T-helper 2 cell treated with Interferon-gamma antibody and Interleukin-4, amounts not matched to agents 100 ng/mL and 5 ng/mL, for 36 hours (primary cell): Measurements from ENCODE around the gene THAP8. TPM values are rescaled to one million over a fixed set of nuclear protein-coding genes. Genes with fewer than 3 reads are reported as not detected.
"Not testable (repeated sequence)": the region's sequence is repeated elsewhere in the genome, so short reads cannot be mapped to it uniquely, and the experiment has no call there.

Experiments used
- intact Hi-C: fragments of 100-400 bp; cut with micrococcal nuclease; formaldehyde crosslinking; loops from one replicate; pipeline ENCODE4 v1.15.1; 2023
- total RNA-seq: library from RNA; stranded (reverse); gene quantifications from 2 replicates; pipeline ENCODE4 v1.2.3, GENCODE V29; 2022

Gene THAP8
- total RNA-seq, 1 donor from 2014 or later = 4.4 TPM

DNA sequence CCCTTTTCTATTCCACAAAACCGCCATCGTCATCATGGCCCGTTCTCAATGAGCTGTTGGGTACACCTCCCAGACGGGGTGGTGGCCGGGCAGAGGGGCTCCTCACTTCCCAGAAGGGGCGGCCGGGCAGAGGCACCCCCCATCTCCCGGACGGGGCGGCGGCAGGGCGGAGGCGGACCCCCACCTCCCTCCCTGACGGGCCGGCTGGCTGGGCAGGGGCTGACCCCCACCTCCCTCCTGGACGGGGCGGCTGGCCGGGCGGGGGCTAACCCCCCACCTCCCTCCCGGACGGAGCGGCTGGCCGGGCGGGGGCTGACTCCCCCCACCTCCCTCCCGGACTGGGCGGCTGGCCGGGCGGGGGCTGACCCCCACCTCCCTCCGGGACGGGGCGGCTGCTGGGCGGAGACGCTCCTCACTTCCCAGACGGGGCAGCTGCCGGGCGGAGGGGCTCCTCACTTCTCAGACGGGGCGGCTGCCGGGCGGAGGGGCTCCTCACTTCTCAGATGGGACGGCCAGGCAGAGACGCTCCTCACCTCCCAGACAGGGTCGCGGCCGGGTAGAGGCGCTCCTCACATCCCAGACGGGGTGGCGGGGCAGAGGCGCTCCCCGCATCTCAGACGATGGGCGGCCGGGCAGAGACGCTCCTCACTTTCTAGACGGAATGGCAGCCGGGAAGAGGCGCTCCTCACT, 14.9 kb upstream of the THAP8 start:
- intact Hi-C loops = not testable (repeated sequence)

GRCh38 chr19:36067681-36068080, 13.6 kb upstream of the THAP8 start:
- intact Hi-C loops = no loop called here

DNA sequence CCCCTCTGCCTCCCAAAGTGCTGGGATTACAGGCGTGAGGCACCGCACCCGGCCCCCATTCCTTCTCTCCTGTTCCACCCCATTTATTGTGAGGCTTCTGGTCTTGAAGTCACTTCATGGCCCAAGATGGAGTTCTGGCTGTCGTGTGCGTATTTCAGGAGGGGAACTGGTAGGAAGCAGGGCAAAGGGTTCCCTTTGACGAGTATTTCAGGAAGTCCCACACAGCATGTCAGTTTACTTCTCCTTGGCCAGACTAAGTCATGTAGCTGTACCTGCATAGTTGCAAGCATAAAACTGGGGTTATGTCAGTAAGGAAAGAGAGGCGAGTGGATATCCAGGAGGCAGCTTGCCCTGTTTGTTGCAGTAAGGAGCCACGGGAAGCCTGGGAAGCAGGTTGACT, 10.7 kb upstream of the THAP8 start:
- intact Hi-C loops = no loop called here

- intact Hi-C loops = no loop called here
Measured at GRCh38 chr19:36061367-36061766, 7.3 kb upstream of the THAP8 start.

DNA sequence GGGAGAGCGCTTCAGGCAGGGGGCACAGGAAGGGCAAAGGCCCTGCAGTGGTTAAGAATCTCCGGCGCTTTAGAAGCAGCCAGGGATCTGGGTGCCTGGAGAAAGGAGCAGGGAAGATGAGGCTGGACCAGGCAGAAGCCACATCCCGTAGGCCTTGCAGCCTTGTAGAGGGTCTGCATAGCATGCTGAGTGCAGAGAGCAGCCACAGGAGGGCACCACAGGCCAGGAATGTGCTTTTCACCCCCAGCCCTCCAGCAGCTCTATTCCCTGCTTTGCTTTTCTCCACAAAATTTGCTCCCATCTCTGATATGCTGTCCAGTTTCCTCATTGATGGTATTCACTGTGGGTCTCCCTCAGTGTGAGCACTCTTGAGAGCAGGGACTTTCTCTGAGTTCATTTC, 6.3 kb upstream of the THAP8 start:
- intact Hi-C loops = no loop called here

DNA sequence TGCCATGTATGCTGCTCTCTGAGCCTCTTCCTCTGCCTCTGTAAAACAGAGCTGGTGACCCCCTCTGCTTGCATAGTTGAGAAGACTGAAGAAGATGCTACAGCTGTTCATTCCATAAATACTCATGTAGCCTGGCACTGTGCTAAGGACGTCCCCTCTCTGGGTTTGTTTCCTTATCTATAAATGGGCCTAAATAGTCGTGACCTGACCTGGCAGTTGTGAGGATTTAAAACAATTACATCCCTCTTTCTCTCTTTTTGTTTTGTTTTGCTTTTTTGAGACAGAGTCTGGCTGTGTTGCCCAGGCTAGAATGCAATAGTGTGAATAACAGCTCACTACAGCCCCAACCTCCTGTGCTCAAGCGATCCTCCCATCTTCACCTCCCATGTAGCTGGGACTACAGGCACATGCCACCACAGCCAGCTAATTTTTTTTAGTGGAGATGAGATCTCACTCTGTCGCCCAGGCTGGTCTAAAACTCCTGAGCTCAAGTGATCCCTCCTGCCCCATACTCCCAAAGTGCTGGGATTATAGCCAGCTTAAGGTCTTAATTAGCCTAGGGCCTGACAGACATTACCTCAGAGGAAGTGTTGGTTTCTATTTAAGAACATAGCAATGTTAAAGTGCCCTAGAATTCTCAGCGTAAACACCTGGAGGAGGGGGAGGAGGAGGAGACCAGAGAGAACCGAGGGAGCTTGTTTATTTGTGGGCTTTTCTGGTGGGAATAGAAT, 5.3 kb upstream of the THAP8 start:
- intact Hi-C loops = loop anchor here (10.0 kb wide), 1 partner anchor 415 kb away; the partner anchor contains the start of genes COX6B1 and ETV2

- intact Hi-C loops = loop anchor here (10.0 kb wide), 1 partner anchor 414 kb away; the partner anchor contains the start of genes COX6B1 and ETV2
Measured at GRCh38 chr19:36058481-36059179, 4.5 kb upstream of the THAP8 start.

DNA sequence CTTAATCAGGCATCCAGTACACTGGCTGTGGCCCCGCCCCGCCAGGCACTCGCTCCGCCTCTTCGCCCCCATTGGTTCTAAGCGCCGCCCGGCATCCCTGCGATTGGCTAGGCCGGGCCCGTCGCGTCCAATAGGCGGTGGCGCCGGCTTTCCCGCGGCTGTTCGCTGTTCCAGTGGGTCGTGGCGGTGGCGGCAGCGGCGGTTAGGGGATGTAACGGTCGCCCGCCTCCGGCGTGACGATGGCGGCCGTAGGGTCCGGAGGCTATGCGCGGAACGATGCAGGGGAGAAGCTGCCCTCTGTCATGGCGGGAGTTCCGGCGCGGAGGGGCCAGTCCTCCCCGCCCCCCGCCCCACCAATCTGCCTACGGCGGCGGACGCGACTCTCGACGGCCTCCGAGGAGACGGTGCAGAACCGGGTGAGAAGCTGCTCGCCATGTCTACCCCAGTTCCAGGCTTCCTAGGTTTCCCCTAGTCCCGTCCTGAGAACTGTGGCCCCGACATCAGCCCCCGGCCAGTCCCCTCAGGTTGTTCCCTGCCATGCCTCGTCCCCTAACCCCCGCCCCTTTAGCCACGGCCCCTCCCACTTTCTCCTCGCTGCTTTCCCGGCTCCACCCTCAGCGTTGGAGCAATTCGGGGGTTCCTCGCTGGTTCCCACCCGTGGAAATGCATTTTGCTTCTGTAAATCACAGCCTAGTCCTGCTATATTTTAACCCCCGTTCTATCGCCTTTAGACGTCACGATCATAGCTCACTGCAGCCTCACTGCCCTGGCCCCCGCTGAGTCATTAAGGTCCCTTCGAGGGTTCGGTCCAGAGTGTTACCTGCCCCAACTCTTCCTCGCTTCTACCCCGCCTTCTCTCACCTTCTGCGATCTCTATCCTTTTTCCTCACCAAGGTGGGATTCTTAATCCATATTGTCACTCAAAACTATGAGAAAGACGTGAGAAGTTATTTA, 925 bp upstream of the THAP8 start, which contains the start of gene WDR62:
Gene WDR62, plus strand, starts transcription at position 165 of the 954 bp plus-strand sequence. Its CDS starts 75 bp downstream, at position 240.
- intact Hi-C loops = loop anchor here (1.0 to 10.0 kb wide), 11 partner anchors 41 to 410 kb away; partner anchors contain the start of genes ALKBH6, ARHGAP33, COX6B1 and ETV2

DNA sequence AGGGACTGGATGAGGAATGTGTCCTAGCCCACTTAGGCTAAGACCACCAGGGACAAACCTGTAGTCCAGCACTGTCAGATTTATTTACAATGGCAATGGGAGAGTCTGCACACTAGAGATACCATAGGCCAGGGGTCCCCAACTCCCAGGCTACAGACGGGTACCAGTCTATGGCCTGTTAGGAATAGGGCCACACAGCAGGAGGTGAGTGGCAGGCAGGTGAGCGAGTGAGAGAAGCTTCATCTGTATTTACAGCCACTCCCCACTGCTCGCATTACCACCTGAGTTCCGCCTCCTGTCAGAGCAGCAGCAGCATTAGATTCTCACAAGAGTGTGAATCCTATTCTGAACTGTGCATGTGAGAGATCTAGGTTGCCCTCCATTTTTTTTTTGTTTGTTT, 2.4 kb downstream of the THAP8 start:
- intact Hi-C loops = loop anchor here (5.0 to 10.0 kb wide), 2 partner anchors 349 to 407 kb away; partner anchors contain the start of genes COX6B1, ETV2 and ZBTB32

DNA sequence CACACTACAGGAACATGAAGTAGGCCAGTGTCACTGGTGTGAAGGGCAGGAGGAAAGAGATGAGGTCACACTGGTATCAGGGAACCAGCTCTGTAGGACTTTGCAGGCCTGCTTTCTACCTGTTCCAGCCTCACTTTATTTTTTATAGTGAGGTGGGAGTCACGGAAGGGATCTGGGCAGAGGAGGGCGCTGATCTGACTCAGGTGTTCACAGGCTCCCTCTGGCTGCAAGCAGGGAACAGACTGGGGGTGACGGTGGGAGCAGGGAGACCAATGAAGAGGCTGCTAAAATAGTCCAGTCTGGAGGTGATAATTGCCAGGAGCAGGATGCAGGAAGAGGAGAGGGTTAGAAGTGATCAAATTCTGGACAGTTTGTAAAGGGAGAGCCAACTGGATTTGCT, 2.8 kb downstream of the THAP8 start:
- intact Hi-C loops = loop anchor here (5.0 to 10.0 kb wide), 2 partner anchors 349 to 406 kb away; partner anchors contain the start of genes COX6B1, ETV2 and ZBTB32

- intact Hi-C loops = no loop called here
Measured at GRCh38 chr19:36049080-36049698, 4.9 kb downstream of the THAP8 start.

GRCh38 chr19:36047835-36048234, 6.2 kb downstream of the THAP8 start:
- intact Hi-C loops = no loop called here

DNA sequence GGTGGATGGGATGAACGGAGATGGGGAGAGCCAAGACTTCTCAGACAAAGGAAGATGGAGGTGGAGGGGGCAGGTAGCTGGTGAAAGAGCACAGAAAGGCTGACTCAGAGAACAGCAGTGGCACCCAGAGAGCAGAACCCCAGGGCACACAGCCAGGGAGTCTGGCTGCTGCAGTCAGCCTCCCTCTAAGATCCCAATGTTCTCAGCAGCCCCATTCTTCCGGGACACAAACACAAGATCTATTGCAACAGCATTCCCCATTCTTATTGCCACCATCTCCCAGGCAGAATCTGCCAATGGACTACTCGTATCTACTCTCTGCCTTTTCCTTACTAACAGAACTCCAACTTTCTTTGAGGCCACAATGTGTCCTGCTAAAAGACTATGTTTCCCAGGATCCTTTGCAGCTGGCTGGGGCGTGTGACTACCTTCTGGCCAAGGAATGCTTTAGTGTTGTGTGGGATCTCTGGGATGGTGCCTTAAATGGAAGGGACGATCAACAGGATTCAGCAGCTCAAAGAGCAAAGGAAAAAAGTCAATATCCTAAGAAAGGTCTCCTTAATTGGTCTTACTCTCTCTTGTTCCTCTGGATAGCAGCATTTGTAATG, 7.5 kb downstream of the THAP8 start:
- intact Hi-C loops = no loop called here

DNA sequence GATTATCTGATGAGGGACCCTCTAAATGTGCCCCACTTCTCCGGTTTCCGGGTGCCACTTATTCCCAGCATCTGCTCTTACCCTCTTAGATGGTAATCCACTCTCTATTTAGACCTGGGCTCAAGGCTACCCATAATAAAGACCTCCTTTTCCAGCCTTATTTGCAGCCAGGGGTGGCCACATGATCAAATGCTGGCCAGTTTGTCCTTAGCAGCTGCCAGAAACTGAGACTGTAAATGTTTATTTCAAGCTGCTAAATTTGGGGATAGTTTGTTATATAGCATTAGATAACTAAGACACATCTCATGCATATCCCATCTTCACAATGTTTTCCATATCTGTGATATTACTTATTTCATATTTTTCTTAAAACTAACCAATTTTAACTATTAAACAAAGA, 10.1 kb downstream of the THAP8 start:
- intact Hi-C loops = no loop called here

- intact Hi-C loops = no loop called here
Measured at GRCh38 chr19:36041831-36042230, 12.3 kb downstream of the THAP8 start.

DNA sequence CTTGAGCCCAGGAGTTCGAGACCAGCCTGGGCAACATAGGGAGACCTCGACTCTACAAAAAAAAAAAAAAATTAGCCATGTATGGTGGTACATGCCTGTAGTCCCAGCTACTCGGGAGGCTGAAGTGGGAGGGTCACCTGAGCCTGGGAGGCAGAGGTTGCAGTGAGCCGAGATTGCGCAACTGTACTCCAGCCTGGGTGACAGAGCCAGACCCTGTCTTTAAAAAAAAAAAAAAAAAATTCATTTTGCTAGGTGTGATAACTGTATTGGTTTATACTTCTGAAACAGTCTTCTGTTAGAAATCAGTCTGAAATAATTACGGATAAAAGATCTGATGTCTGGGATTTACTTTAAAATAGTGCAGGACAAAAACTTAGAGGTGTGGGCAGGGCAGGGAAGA, 13.0 kb downstream of the THAP8 start:
- intact Hi-C loops = not testable (repeated sequence)

- intact Hi-C loops = no loop called here
Measured at GRCh38 chr19:36040495-36040894, 13.6 kb downstream of the THAP8 start.

DNA sequence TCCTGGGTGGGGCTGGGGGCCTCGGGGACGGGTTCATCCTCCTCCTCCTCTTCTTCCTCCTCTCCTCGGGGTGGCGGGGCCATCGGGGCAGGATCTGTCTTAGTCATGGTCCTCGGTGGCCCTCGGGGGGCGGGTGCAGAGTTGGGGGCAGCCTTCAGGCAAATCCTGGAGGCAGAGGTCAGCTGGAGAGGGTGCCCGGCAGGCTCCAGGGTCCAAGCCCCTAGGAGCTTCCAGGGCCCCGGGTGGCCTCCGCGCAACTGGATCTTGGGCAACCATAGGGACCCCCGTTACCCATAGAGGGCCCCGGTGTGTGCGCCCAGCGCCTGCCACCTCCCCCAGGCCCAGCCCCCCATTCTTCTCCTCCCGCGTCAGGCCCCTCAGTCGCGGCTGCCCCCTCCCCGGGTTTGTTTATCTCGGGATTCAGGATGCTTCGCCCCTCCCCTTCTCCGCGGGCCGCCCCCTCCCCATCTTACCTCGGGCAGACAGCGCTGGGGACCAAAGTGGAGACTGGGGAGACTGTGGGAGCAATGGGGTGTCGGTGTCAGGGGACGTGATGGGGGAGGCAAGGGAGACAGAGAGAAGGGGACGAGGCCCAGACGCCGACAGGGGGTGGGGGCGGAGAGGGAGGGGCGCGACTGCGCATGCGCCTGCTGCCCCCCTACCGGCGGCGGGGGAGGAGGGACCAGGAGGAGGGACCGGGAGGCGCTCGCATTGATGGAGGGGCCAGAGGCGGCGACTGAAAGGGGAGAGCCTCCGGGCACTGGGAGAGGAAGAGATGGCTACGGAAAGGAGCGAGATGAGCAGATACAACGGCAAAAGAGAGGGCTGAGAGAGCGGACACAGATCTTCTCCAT, 21.6 kb downstream of the THAP8 start, which contains the start of gene CLIP3:
Gene CLIP3, minus strand, starts transcription at position 623 of the 854 bp plus-strand sequence. Its CDS starts 516 bp downstream, at position 107.
- intact Hi-C loops = no loop called here

GRCh38 chr19:36031308-36031707, 22.8 kb downstream of the THAP8 start:
- intact Hi-C loops = no loop called here
